K562 (cell line): Measurements from ENCODE around the gene TNFRSF18. TPM values are rescaled to one million over a fixed set of nuclear protein-coding genes. Genes with fewer than 3 reads are reported as not detected.

Experiments used
- BRD9 ChIP-seq: fragments of 450-650 bp; IDR thresholded peaks from 2 replicates; pipeline ENCODE4 v1.6.1; 2018; ENCODE audit warnings: low read depth; ENCODE audit not compliant: partially characterized antibody
- CC2D1A ChIP-seq: fragments of 450-650 bp; IDR thresholded peaks from 2 replicates; pipeline ENCODE4 v1.6.1; 2017; ENCODE audit warnings: mild to moderate bottlenecking
- DLX4 ChIP-seq: fragments of 250-450 bp; sonication (Bioruptor Pico); IDR thresholded peaks from 2 replicates; pipeline ENCODE4 v1.6.1; 2021; ENCODE audit warnings: mild to moderate bottlenecking
- E2F3 ChIP-seq: fragments of 250-450 bp; sonication (Bioruptor Pico); IDR thresholded peaks from 2 replicates; pipeline ENCODE4 v1.4.0; 2020; ENCODE audit warnings: mild to moderate bottlenecking
- EP400 ChIP-seq: fragments of 450-650 bp; IDR thresholded peaks from 2 replicates; pipeline ENCODE4 v1.6.1; 2017; ENCODE audit warnings: antibody characterized with exemption, mild to moderate bottlenecking, moderate library complexity
- GABPB2 ChIP-seq: fragments of 250-450 bp; sonication (Bioruptor Pico); conservative IDR thresholded peaks from 2 replicates; pipeline ENCODE4 v1.5.1; 2021; ENCODE audit warnings: mild to moderate bottlenecking
- GATA2 ChIP-seq: sonication (generic); formaldehyde crosslinking; IDR thresholded peaks from 2 replicates; pipeline ENCODE4 v1.4.0; 2020; ENCODE audit warnings: mild to moderate bottlenecking, missing genetic modification reagents
- KDM2B ChIP-seq: fragments of 250-450 bp; sonication (Bioruptor Pico); IDR thresholded peaks from 2 replicates; pipeline ENCODE4 v1.8.0; 2021; ENCODE audit warnings: mild to moderate bottlenecking, moderate library complexity
- KDM4B ChIP-seq, 2 experiments: fragments of 450-650 bp in 1 of 2; sonication (generic) in 1 of 2; IDR thresholded peaks; 2 replicates each; pipeline ENCODE4 v1.6.1; 2016 to 2017; ENCODE audit warnings: borderline replicate concordance in 2 of 2, antibody characterized with exemption in 1 of 2, low read depth in 1 of 2, mild to moderate bottlenecking in 1 of 2
- NCOA2 ChIP-seq, 2 experiments: fragments of 450-650 bp; IDR thresholded peaks; 2 replicates each; pipeline ENCODE4 v1.6.1; 2018; ENCODE audit warnings: mild to moderate bottlenecking in 2 of 2, moderate library complexity in 1 of 2; ENCODE audit not compliant: partially characterized antibody in 2 of 2
- NCOR1 ChIP-seq: fragments of 450-650 bp; IDR thresholded peaks from 2 replicates; pipeline ENCODE4 v1.6.1; 2016; ENCODE audit warnings: mild to moderate bottlenecking, moderate library complexity
- PCBP1 ChIP-seq: fragments of 200-400 bp; formaldehyde crosslinking; IDR thresholded peaks from 2 replicates; pipeline ENCODE4 v1.6.1; 2018; ENCODE audit warnings: mild to moderate bottlenecking, low read depth, low read length; ENCODE audit not compliant: poor library complexity, severe bottlenecking
- PCBP2 ChIP-seq: fragments of 200-400 bp; formaldehyde crosslinking; IDR thresholded peaks from 2 replicates; pipeline ENCODE4 v1.6.1; 2018; ENCODE audit warnings: low read length, low read depth, mild to moderate bottlenecking, moderate library complexity; ENCODE audit not compliant: poor library complexity, severe bottlenecking
- PHF21A ChIP-seq: fragments of 450-650 bp; IDR thresholded peaks from 2 replicates; pipeline ENCODE4 v1.6.1; 2017; ENCODE audit warnings: low read depth, borderline replicate concordance
- PML ChIP-seq: IDR thresholded peaks from 2 replicates; pipeline ENCODE4 v1.6.1; 2012; ENCODE audit warnings: low read length, inconsistent platforms
- POLR2G ChIP-seq: fragments of 200-400 bp; formaldehyde crosslinking; IDR thresholded peaks from 2 replicates; pipeline ENCODE4 v1.6.1; 2017; ENCODE audit warnings: low read depth, mild to moderate bottlenecking, antibody characterized with exemption, low read length, moderate library complexity
- TAF9B ChIP-seq: fragments of 450-650 bp; IDR thresholded peaks from 2 replicates; pipeline ENCODE4 v1.6.1; 2018; ENCODE audit warnings: mild to moderate bottlenecking; ENCODE audit not compliant: partially characterized antibody
- TEAD1 ChIP-seq, 2 experiments: fragments of 450-650 bp in 1 of 2; sonication (generic) in 1 of 2; formaldehyde crosslinking; IDR thresholded peaks; 2 replicates each; pipeline versions ENCODE4 v1.4.0 to v1.8.0; 2020 to 2022; ENCODE audit warnings: mild to moderate bottlenecking in 2 of 2, missing genetic modification reagents in 1 of 2
- ZEB2 ChIP-seq: fragments of 450-650 bp; IDR thresholded peaks from 2 replicates; pipeline ENCODE4 v1.6.1; 2016
- ZNF124 ChIP-seq: sonication (generic); formaldehyde crosslinking; IDR thresholded peaks from 2 replicates; pipeline ENCODE4 v1.8.1; 2022; ENCODE audit warnings: missing genetic modification reagents
- ZNF217 ChIP-seq: sonication (generic); formaldehyde crosslinking; IDR thresholded peaks from 2 replicates; pipeline ENCODE4 v1.8.0; 2022; ENCODE audit warnings: mild to moderate bottlenecking, missing genetic modification reagents
- ZNF311 ChIP-seq: fragments of 250-450 bp; sonication (Bioruptor Pico); IDR thresholded peaks from 2 replicates; pipeline ENCODE4 v1.4.0; 2020; ENCODE audit warnings: mild to moderate bottlenecking, moderate library complexity
- ZNF584 ChIP-seq: fragments of 200-800 bp; sonication (Bioruptor generic); IDR thresholded peaks from 2 replicates; pipeline ENCODE4 v1.6.1; 2016; ENCODE audit warnings: low read depth, mild to moderate bottlenecking, missing genetic modification characterization, missing compliant biosample characterization
- polyA plus RNA-seq, 8 experiments: library from polyadenylated mRNA; depleted of rRNA in 4 of 8; stranded (reverse) in 5 of 8; unstranded in 3 of 8; fragments of >200 nt; fragmentation: Nextera tagmentation in 2 of 8; fragmentation: Illumina TruSeq in 1 of 8; extraction: Ambion mirVana in 2 of 8; extraction: Trizol in 1 of 8; gene quantifications; 2 replicates each; pipeline versions ENCODE4 v1.2.1 to v1.2.3, GENCODE V29; 2011 to 2014; ENCODE audit warnings: inconsistent platforms in 1 of 8, missing spikeins in 1 of 8
- total RNA-seq, 7 experiments: library from RNA; depleted of rRNA in 6 of 7; stranded (reverse); fragments of >200 nt in 6 of 7; fragmentation: Illumina TruSeq in 2 of 7; extraction: Trizol in 2 of 7; gene quantifications; 2 replicates each; pipeline versions ENCODE4 v1.2.1 to v1.2.3, GENCODE V29; 2011 to 2021; ENCODE audit warnings: low replicate concordance in 1 of 7
- TF ChIP-seq, protein P1 (sequence below): sonication (generic); formaldehyde crosslinking; IDR thresholded peaks from 2 replicates; pipeline ENCODE4 v1.8.1; 2023; ENCODE audit warnings: mild to moderate bottlenecking, missing genetic modification reagents
- TF ChIP-seq, protein P2 (sequence below): fragments of 250-450 bp; sonication (Bioruptor Pico); IDR thresholded peaks from 2 replicates; pipeline ENCODE4 v1.8.0; 2022; ENCODE audit warnings: moderate library complexity, mild to moderate bottlenecking, inconsistent platforms
- TF ChIP-seq, protein P3 (sequence below), 3 experiments: fragments of 200-800 bp in 1 of 3; sonication (Bioruptor generic) in 1 of 3; sonication (generic) in 1 of 3; formaldehyde crosslinking in 1 of 3; IDR thresholded peaks; 2 replicates each; pipeline versions ENCODE4 v1.6.1 to v1.8.0; 2016 to 2022; ENCODE audit warnings: mild to moderate bottlenecking in 2 of 3, missing compliant biosample characterization in 2 of 3, missing genetic modification characterization in 2 of 3, missing genetic modification reagents in 1 of 3

The TNFRSF18 gene
- total and polyA plus RNA-seq, 9 of the 15 experiments (the other 6 are each of a cell fraction or from before 2014, with no cell fraction given): 0.24 to 0.27 TPM; not detected in 7

DNA sequence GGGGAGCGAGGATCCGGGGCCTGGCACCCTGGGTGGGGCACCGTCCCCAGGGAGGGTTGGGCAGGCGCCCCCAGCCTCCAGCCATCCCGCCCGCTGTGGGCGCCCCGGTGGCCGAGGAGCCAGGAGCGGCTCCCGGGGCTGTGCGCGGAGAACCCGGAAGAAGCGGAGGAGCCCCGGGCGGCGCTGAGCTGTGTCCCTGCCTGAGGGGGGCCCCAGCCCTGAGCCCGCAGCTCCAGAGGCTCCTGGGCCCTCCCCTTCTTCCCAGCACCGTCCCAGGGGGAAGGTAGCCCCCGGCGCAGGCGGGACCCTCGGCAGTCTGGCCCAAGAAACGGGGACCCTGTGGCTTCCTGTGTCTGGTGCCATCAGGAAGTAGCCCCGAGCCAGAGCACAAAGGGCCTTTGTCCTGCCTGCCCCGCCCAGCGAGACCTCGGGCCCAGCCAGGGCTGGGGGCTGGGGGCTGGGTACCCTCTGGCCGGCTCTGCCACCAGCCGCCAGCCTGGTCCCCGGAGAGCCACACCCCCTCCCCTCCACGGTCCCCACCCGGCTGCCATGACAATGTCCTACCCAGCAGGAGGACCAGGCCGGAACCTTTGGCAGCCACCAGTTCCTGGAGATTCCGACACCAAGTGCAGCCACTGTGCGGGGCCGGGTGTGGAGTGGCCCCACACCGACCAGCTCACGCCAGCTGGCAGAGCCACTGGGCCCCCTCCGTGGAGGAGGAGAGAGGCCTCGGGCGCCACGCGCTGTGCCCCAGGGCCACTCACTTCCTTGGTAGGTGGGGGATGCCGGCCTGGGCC, 48.3 kb downstream of the TNFRSF18 start (continued):
- no peak for TF ChIP-seq PCBP2
- no peak for TF ChIP-seq GATA2 (CRISPR knock-in tag)
- TF ChIP-seq EP400: no peak
- TF ChIP-seq, protein P1, sequence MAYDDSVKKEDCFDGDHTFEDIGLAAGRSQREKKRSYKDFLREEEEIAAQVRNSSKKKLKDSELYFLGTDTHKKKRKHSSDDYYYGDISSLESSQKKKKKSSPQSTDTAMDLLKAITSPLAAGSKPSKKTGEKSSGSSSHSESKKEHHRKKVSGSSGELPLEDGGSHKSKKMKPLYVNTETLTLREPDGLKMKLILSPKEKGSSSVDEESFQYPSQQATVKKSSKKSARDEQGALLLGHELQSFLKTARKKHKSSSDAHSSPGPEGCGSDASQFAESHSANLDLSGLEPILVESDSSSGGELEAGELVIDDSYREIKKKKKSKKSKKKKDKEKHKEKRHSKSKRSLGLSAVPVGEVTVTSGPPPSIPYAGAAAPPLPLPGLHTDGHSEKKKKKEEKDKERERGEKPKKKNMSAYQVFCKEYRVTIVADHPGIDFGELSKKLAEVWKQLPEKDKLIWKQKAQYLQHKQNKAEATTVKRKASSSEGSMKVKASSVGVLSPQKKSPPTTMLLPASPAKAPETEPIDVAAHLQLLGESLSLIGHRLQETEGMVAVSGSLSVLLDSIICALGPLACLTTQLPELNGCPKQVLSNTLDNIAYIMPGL: no peak
- no peak for TF ChIP-seq BRD9
- peak; percentile 86 for TF ChIP-seq POLR2G
- TF ChIP-seq ZNF584 (CRISPR knock-in tag): peak; percentile 67; the same call in 1 of the 2 replicates
- TF ChIP-seq PCBP1: peak; percentile 64
- no peak for TF ChIP-seq GABPB2 (CRISPR knock-in tag)
- no peak for TF ChIP-seq NCOA2 (IDR thresholded peaks at IDR 0.05; ENCODE audit: partially characterized antibody in 2 of 2)
- TF ChIP-seq TAF9B: no peak
- TF ChIP-seq PHF21A: no peak
- TF ChIP-seq KDM4B (IDR thresholded peaks at IDR 0.05; ENCODE audit: borderline replicate concordance in 2 of 2, low read depth in 1 of 2): no peak
- TF ChIP-seq DLX4 (CRISPR knock-in tag): no peak
- TF ChIP-seq, protein P2, sequence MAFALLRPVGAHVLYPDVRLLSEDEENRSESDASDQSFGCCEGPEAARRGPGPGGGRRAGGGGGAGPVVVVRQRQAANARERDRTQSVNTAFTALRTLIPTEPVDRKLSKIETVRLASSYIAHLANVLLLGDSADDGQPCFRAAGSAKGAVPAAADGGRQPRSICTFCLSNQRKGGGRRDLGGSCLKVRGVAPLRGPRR (CRISPR knock-in tag): no peak
- peak; percentile 4; the same call in 1 of the 2 replicates for TF ChIP-seq E2F3 (CRISPR knock-in tag)
- TF ChIP-seq KDM2B (CRISPR knock-in tag): 0 out of 2 replicates have a peak, but pooled peaks have one; percentile 5
- TF ChIP-seq CC2D1A: no peak
- TF ChIP-seq ZNF311: no peak
- no peak for TF ChIP-seq PML
- TF ChIP-seq ZNF217: no peak
- no peak for TF ChIP-seq ZNF124 (CRISPR knock-in tag)
- TF ChIP-seq ZEB2: no peak
- TF ChIP-seq NCOR1: no peak
- peak in 1 of 2 experiments; percentile 50; a peak in 1 of 4 replicates for TF ChIP-seq TEAD1 (CRISPR knock-in tag; IDR thresholded peaks at IDR 0.05)
- TF ChIP-seq, protein P3, sequence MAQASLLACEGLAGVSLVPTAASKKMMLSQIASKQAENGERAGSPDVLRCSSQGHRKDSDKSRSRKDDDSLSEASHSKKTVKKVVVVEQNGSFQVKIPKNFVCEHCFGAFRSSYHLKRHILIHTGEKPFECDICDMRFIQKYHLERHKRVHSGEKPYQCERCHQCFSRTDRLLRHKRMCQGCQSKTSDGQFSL (CRISPR knock-in tag; IDR thresholded peaks at IDR 0.05): 0 out of 2 replicates have a peak, but pooled peaks have one; percentile 35
- TF ChIP-seq, protein P3 (tag; IDR thresholded peaks at IDR 0.05): no peak
